ENCODE measurements around the gene PLCB2.

PLCB2 gene

DNA sequence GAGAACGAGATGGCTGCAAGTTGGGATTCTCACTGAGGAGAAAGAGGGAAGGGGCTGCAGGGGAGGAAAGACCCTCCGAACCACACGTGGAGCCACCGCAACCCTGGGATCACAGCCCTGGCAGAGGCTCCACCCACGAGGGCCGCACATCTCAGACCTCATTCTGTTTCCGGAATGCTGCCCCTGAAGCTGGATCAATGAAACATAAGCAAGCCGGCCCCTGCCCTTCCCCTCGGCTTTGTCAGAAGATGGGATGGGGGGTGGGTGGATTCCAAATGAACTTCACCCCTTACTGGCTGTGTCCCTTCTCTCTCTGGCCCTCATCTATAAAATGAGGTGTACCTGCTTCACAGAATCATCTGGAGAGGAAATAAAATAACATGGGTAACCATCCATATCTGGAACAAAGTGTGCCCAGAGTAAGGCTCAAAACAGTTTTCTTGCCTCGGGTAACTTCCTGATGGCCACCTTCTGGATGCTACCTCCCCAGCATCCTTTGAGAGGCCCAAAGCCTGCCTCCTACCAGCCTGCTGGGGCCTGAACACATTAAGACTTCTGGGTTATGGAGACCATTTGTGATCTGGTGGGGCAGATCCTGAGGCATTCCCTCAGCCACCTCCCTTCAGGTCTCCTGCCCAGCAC, 37.6 kb upstream of the PLCB2 start:
- in situ Hi-C loops (cut with MboI; ENCODE audit: low sequenced_read_pairs) = no loop called here
- no peak for DNase-seq (ENCODE audit: low spot score in 2 of 2)
- no peaks in the 10 kb centered on the region for H3K36me3 ChIP-seq (replicated peaks)
- H3K27me3 ChIP-seq (ENCODE audit: low read depth) = no peaks in the 10 kb centered on the region
- H3K9me3 ChIP-seq = no peaks in the 10 kb centered on the region
- H3K4me3 ChIP-seq = no peak overlapping the region
- peaks cover 10% of the 10 kb centered on the region for H3K4me1 ChIP-seq

- Histone ChIP-seq H3K4me3 (no peak overlapping the region), H3K9me3 (no peaks in the 10 kb centered on the region), H3K36me3 (replicated peaks) (no peaks in the 10 kb centered on the region), H3K27me3 (ENCODE audit: low read depth) (no peaks in the 10 kb centered on the region), H3K4me1 (peaks cover 15% of the 10 kb centered on the region)
- DNase-seq (ENCODE audit: low spot score in 2 of 2) = peak; percentile 59 to 77
- in situ Hi-C loops (cut with MboI; ENCODE audit: low sequenced_read_pairs) = no loop called here
Observed at GRCh38 chr15:40344631-40345120, 36.9 kb upstream of the PLCB2 start.

GRCh38 chr15:40344217-40344616, 36.5 kb upstream of the PLCB2 start:
- H3K4me1 ChIP-seq = peaks cover 15% of the 10 kb centered on the region
- in situ Hi-C loops (cut with MboI; ENCODE audit: low sequenced_read_pairs) = no loop called here

GRCh38 chr15:40343512-40343911, 35.8 kb upstream of the PLCB2 start:
- DNase-seq (ENCODE audit: low spot score in 2 of 2) = no peak
- Histone ChIP-seq H3K36me3 (replicated peaks) (no peaks in the 10 kb centered on the region), H3K27me3 (ENCODE audit: low read depth) (no peaks in the 10 kb centered on the region), H3K4me3 (no peak overlapping the region), H3K4me1 (peaks cover 15% of the 10 kb centered on the region), H3K9me3 (no peaks in the 10 kb centered on the region)
- in situ Hi-C loops (cut with MboI; ENCODE audit: low sequenced_read_pairs) = no loop called here

More at GRCh38 chr15:40344217-40344616, 36.5 kb upstream of the PLCB2 start:
- Histone ChIP-seq H3K4me3 (no peak overlapping the region), H3K27me3 (ENCODE audit: low read depth) (no peaks in the 10 kb centered on the region), H3K9me3 (no peaks in the 10 kb centered on the region), H3K36me3 (replicated peaks) (no peaks in the 10 kb centered on the region)
- no peak for DNase-seq (ENCODE audit: low spot score in 2 of 2)

GRCh38 chr15:40342416-40343320, 34.9 kb upstream of the PLCB2 start:
- no peak for DNase-seq (ENCODE audit: low spot score in 2 of 2)
- Histone ChIP-seq H3K4me3 (no peak overlapping the region), H3K9me3 (no peaks in the 10 kb centered on the region), H3K4me1 (peaks cover 15% of the 10 kb centered on the region), H3K36me3 (replicated peaks) (no peaks in the 10 kb centered on the region), H3K27me3 (ENCODE audit: low read depth) (no peaks in the 10 kb centered on the region)
- in situ Hi-C loops (cut with MboI; ENCODE audit: low sequenced_read_pairs) = no loop called here

DNA sequence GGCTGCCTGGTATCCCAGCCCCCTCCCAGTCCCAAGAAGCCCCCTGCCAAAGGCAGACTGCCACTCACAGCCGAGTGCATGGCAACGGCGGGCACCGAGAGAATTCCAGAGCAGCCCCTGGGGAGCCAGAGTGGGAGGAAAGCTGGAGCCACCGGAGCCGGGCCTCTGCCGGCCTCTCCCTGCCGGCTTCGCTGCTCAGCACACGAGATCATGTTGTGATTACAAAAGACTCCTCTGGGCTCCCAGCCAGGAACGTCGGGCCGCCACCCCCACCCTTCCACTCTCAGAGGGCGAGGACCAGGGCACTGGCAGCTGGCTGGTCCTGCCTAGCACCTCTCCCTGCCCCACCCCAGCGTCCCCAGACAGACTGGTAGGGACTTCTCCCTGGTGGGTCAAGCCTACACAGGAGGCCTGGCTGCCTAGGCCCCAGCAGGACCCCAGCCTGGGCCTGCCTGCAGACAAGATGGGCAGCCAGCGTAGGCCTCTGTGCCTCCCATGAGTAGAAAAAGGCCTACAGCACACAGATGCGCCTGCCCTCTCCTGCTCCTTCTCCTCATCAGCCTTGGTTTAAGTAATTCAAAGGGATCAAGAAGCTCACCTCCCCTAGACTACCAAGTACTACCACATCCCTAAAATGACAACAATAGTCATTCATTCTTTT, 33.1 kb upstream of the PLCB2 start, which contains the start of gene CCDC9B:
CCDC9B (minus strand) TSS at position 200 of the 661 bp plus-strand sequence; CDS start at position 80, 120 bp downstream.
- peaks cover 15% of the 10 kb centered on the region for H3K4me1 ChIP-seq
- peak within 1 kb of the TSS; percentile 12 for H3K4me3 ChIP-seq
- no peaks in the 10 kb centered on the region for H3K36me3 ChIP-seq (replicated peaks)
- H3K9me3 ChIP-seq = no peaks in the 10 kb centered on the region
- in situ Hi-C loops (cut with MboI; ENCODE audit: low sequenced_read_pairs) = no loop called here
- no peaks in the 10 kb centered on the region for H3K27me3 ChIP-seq (ENCODE audit: low read depth)
- DNase-seq (ENCODE audit: low spot score in 2 of 2) = peak; percentile 63 to 82

DNA sequence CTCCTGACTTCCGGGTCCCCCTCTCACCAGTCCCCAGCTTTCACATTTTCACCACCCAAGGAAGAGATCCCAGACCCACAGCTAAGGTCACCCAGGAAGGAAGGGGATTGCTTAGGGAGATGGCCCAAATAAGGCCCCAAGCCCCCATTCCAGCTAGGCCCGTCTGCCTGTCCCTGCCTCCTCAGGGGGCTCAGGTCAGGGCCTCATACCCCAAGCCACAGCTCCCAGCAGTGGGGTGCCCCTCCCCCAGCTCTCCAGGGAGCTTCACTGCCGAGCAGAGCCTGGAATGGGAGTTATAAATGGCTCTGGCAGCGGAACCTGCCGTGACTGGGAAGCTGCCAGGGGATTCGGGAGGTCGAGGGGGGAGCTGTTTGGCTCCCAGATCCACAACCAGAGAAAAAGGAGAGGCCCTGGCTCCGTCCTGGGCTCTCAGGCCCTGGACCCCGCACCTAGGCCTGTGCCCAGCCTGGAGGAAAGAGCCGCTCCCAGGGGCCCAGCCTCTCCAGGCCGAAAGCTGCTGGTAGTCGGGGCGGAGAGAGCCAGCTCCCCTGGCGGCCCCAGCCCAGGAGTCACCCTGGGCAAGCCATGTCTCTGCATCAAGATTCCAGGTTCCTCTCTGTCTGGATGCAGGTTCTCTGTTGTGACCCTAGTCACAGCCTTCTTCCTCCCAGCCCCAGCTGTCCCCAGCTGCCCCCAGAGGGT, 32.5 kb upstream of the PLCB2 start:
- no peaks in the 10 kb centered on the region for H3K27me3 ChIP-seq (ENCODE audit: low read depth)
- peaks cover 15% of the 10 kb centered on the region for H3K4me1 ChIP-seq
- in situ Hi-C loops (cut with MboI; ENCODE audit: low sequenced_read_pairs) = no loop called here
- DNase-seq (ENCODE audit: low spot score in 2 of 2) = peak in 1 of 2 experiments; percentile 54
- H3K9me3 ChIP-seq = no peaks in the 10 kb centered on the region
- no peaks in the 10 kb centered on the region for H3K36me3 ChIP-seq (replicated peaks)
- H3K4me3 ChIP-seq = peak overlapping the region; percentile 12

DNA sequence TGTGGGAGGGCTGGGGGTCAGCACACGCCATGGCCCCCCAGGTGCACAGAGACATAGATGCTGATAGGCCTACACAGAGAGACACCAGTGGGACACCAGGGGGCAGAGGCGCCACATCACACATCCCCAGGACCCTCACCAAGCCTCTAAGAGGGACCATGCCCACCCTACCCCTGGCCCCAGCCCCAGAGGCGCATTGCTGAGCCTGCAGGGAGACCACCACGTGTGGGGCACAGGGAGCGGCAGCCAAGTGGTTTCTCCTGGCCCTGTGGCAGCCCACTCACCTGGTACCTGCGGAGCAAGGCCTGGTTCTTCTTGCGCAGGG, 31.8 kb upstream of the PLCB2 start:
- Histone ChIP-seq H3K36me3 (replicated peaks) (no peaks in the 10 kb centered on the region), H3K4me1 (peaks cover 15% of the 10 kb centered on the region)

DNA sequence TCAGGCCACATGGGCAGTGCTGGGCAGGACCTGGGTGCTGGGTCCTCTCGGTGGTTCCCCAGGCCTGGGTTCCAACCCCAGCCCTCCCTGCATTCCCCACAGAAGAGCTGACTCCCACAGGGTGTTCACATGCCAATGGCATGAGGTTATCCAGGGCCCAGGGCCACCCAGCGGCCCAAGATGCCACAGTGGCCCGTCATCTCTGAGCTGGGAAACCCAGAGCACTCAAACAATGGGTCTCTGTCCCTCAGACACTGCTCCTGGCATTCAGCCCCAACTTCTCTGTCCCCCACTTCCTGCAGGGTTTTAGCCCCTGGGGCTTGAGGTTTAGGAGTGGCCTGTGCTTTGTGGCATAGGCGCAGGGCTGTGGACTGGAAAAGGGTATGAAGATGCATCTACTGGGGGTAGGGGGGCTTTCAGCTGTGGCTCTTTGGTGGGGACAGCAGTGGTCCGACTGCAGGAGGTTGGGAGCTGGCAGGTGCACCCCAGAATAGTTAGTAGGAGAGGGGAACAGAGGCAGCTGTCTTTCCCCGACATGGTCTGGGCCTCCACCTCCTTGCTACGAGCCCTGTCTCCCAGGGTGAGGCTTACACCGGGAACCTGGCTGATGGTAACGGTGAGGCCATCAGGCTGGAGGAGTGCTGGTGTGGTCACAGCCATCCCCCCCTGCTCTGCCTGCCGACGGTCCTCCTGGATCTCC, 31.3 kb upstream of the PLCB2 start:
- Histone ChIP-seq H3K4me3 (no peak overlapping the region), H3K36me3 (replicated peaks) (no peaks in the 10 kb centered on the region), H3K27me3 (ENCODE audit: low read depth) (no peaks in the 10 kb centered on the region), H3K4me1 (peaks cover 15% of the 10 kb centered on the region), H3K9me3 (no peaks in the 10 kb centered on the region)
- in situ Hi-C loops (cut with MboI; ENCODE audit: low sequenced_read_pairs) = no loop called here
- DNase-seq (ENCODE audit: low spot score in 2 of 2) = no peak

More for the DNA sequence above, 31.8 kb upstream of the PLCB2 start:
- Histone ChIP-seq H3K9me3 (no peaks in the 10 kb centered on the region), H3K4me3 (no peak overlapping the region), H3K27me3 (ENCODE audit: low read depth) (no peaks in the 10 kb centered on the region)
- in situ Hi-C loops (cut with MboI; ENCODE audit: low sequenced_read_pairs) = no loop called here
- no peak for DNase-seq (ENCODE audit: low spot score in 2 of 2)

- DNase-seq (ENCODE audit: low spot score in 2 of 2) = peak; percentile 86 to 94
- Histone ChIP-seq H3K36me3 (replicated peaks) (no peaks in the 10 kb centered on the region), H3K27me3 (ENCODE audit: low read depth) (no peaks in the 10 kb centered on the region), H3K4me1 (peaks cover 15% of the 10 kb centered on the region), H3K4me3 (no peak overlapping the region), H3K9me3 (no peaks in the 10 kb centered on the region)
- in situ Hi-C loops (cut with MboI; ENCODE audit: low sequenced_read_pairs) = no loop called here
Observed at GRCh38 chr15:40338041-40338657, 30.4 kb upstream of the PLCB2 start.

DNA sequence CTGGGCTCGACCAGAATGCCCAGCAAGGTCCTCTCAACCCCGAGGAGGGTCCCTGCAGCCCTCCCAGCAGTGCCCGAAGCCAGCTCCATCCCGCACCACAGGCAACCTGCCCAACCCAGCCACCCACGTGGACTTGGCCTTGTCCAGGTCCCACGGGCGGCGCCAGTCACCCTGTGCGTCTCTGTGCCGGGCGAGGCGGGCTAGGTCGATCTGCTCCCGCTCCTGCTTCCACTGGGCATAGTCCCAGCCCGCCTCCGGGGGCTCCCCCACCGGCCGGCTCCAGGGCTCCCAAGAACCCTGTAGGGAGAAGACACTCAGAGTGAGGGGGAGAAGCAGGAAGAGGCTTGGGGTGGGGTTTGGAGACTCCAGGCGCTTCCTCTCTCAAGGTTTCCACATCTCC, 29.9 kb upstream of the PLCB2 start:
- Histone ChIP-seq H3K36me3 (replicated peaks) (no peaks in the 10 kb centered on the region), H3K4me3 (no peak overlapping the region), H3K9me3 (no peaks in the 10 kb centered on the region), H3K27me3 (ENCODE audit: low read depth) (no peaks in the 10 kb centered on the region), H3K4me1 (peaks cover 15% of the 10 kb centered on the region)
- DNase-seq (ENCODE audit: low spot score in 2 of 2) = no peak
- in situ Hi-C loops (cut with MboI; ENCODE audit: low sequenced_read_pairs) = no loop called here

DNA sequence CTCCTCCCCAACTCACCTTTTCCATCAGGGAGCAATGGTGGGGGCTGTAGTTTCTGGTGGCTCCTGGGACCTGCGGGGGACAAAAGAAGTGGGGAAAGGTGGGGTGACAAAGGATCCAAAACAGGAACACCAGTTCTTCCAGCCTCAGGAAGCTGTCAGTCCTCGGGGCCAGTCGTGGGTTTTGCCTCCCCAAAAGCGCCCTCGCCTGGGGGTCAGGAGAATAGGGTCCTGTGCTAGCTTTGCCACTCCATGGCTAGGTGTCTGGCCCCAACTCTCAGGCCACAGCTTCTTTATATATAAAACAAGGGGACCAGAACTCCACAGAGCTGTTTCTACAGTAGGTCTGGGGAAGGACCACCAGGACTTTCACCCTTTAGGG, 29.0 kb upstream of the PLCB2 start:
- H3K4me1 ChIP-seq = peaks cover 15% of the 10 kb centered on the region
- H3K27me3 ChIP-seq (ENCODE audit: low read depth) = no peaks in the 10 kb centered on the region
- no peaks in the 10 kb centered on the region for H3K36me3 ChIP-seq (replicated peaks)
- in situ Hi-C loops (cut with MboI; ENCODE audit: low sequenced_read_pairs) = no loop called here
- H3K9me3 ChIP-seq = no peaks in the 10 kb centered on the region
- peak in 1 of 2 experiments; percentile 62 for DNase-seq (ENCODE audit: low spot score in 2 of 2)
- no peak overlapping the region for H3K4me3 ChIP-seq
